Kidney (tissue), 14 donors: ENCODE data around the gene CASKIN2. TPM values are rescaled to one million over a fixed set of nuclear protein-coding genes. Genes with fewer than 3 reads are reported as not detected.

ENCODE experiments used
- DNase-seq, 5 donors: peaks; one replicate each; pipeline ENCODE4 v3.0.0-alpha.2; 2013 to 2020
- FAIRE-seq: peaks from 2 replicates; lab custom pipeline; 2012; peaks lifted over from hg19 to GRCh38; lab: Jason Lieb, UNC
- H3K27ac ChIP-seq, 2 donors: one replicate each; pipeline ENCODE4 v1.7.0; 2013; ENCODE audit warnings: low read depth in 2 of 2, low read length in 2 of 2, inconsistent platforms in 1 of 2
- H3K27me3 ChIP-seq: one replicate; pipeline ENCODE4 v1.7.1; 2013; ENCODE audit warnings: low read length, inconsistent platforms; ENCODE audit not compliant: control insufficient read depth, insufficient read depth
- H3K36me3 ChIP-seq, 3 donors: one replicate each; pipeline versions ENCODE4 v1.7.0 to v1.7.1; 2013; ENCODE audit warnings: low read length in 3 of 3, control low read depth in 1 of 3, inconsistent platforms in 1 of 3; ENCODE audit not compliant: insufficient read depth in 3 of 3, control insufficient read depth in 2 of 3
- H3K4me1 ChIP-seq, 3 donors: one replicate each; pipeline versions ENCODE4 v1.7.0 to v1.7.1; 2013; ENCODE audit warnings: low read length in 3 of 3, inconsistent platforms in 1 of 3, low read depth in 1 of 3; ENCODE audit not compliant: control insufficient read depth in 2 of 3, insufficient read depth in 2 of 3
- H3K4me3 ChIP-seq, 3 donors: one replicate each; pipeline versions ENCODE4 v1.7.0 to v1.8.1; 2013; ENCODE audit warnings: low read length in 3 of 3, control low read depth in 1 of 3, inconsistent platforms in 1 of 3
- H3K9ac ChIP-seq, 3 donors: one replicate each; pipeline versions ENCODE4 v1.7.0 to v1.7.1; 2013; ENCODE audit warnings: low read length in 3 of 3, control low read depth in 1 of 3, inconsistent platforms in 1 of 3
- H3K9me3 ChIP-seq, 3 donors: one replicate each; pipeline versions ENCODE4 v1.7.0 to v1.7.1; 2013; ENCODE audit warnings: low read length in 3 of 3, control low read depth in 1 of 3, inconsistent platforms in 1 of 3; ENCODE audit not compliant: control insufficient read depth in 2 of 3, insufficient read depth in 1 of 3
- intact Hi-C: fragments of 100-400 bp; cut with DNase I; formaldehyde crosslinking; loops from one replicate; pipeline ENCODE4 v1.11.1; 2022
- polyA plus RNA-seq: library from polyadenylated mRNA; stranded (reverse); fragments of 350-450 nt; fragmentation: Illumina TruSeq; extraction: RNeasy Lipid Tissue Mini Kit (QIAGEN cat#74804); gene quantifications from one replicate; pipeline ENCODE4 v1.2.3, GENCODE V29; 2014; ENCODE audit warnings: low read depth, low replicate concordance; ENCODE audit not compliant: insufficient read depth
- total RNA-seq: library from RNA; stranded (reverse); fragmentation: NEBNext Ultra II Directional; extraction: Animal tissue kit (Norgen Biotek cat#: 25700); gene quantifications from one replicate; pipeline ENCODE4 v1.2.1, GENCODE V29; 2021
- TF ChIP-seq, protein P1 (sequence below): IDR thresholded peaks from 3 replicates; pipeline ENCODE4 v1.5.1; 2012; ENCODE audit warnings: mild to moderate bottlenecking, moderate library complexity, borderline replicate concordance; ENCODE audit not compliant: insufficient read depth; ENCODE audit errors: extremely low read depth
- donor health status: control.
- donor health status: control.
- donor health status: control.
- donor health status: control.
- donor health status: control.
- donor health status: DM: yes; HTN: yes; CAD: no.
- donor health status: Normal renal cell carcinoma (clear cell type).

The CASKIN2 gene
- total and polyA plus RNA-seq, 2 donors from 2014 or later, result 25.0 to 98.6 TPM

DNA sequence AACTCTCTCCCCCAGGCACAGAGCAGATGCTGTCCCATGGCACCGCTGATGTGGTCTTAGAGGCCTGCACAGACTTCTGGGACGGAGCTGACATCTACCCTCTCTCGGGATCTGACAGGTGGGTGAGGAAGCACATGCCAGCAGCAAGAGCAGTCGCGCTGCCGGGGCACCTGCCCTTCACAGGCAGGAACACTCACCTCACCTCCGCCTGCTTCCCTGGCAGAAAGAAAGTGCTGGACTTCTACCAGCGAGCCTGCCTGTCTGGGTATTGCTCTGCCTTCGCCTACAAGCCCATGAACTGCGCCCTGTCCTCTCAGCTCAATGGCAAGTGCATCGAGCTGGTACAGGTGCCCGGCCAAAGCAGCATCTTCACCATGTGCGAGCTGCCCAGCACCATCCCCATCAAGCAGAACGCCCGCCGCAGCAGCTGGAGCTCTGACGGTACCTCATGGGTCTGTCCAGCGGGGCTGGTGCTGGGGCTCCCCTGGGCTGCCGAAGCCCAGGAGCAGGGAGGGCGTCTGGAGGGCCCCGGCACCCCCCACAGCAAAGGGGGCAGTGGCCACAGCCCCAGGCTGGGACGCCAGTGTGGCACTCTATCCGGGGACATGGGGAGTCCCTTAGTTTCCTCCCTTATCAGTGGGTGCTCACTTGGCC is 21.7 kb downstream of the CASKIN2 start:
- Histone ChIP-seq H3K27ac (no peak overlapping the region), H3K36me3 (peaks cover 0 to 45% (median 19%) of the 10 kb centered on the region in 3 donors), H3K9ac (no peak overlapping the region), H3K4me1 (peaks cover 0 to 23% (median 10%) of the 10 kb centered on the region in 3 donors), H3K9me3 (no peaks in the 10 kb centered on the region), H3K27me3 (no peaks in the 10 kb centered on the region), H3K4me3 (no peak overlapping the region)
- no peak for FAIRE-seq
- no peak for DNase-seq
- intact Hi-C loops, result no loop called here
- TF ChIP-seq, protein P1, sequence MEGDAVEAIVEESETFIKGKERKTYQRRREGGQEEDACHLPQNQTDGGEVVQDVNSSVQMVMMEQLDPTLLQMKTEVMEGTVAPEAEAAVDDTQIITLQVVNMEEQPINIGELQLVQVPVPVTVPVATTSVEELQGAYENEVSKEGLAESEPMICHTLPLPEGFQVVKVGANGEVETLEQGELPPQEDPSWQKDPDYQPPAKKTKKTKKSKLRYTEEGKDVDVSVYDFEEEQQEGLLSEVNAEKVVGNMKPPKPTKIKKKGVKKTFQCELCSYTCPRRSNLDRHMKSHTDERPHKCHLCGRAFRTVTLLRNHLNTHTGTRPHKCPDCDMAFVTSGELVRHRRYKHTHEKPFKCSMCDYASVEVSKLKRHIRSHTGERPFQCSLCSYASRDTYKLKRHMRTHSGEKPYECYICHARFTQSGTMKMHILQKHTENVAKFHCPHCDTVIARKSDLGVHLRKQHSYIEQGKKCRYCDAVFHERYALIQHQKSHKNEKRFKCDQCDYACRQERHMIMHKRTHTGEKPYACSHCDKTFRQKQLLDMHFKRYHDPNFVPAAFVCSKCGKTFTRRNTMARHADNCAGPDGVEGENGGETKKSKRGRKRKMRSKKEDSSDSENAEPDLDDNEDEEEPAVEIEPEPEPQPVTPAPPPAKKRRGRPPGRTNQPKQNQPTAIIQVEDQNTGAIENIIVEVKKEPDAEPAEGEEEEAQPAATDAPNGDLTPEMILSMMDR, result no peak

DNA sequence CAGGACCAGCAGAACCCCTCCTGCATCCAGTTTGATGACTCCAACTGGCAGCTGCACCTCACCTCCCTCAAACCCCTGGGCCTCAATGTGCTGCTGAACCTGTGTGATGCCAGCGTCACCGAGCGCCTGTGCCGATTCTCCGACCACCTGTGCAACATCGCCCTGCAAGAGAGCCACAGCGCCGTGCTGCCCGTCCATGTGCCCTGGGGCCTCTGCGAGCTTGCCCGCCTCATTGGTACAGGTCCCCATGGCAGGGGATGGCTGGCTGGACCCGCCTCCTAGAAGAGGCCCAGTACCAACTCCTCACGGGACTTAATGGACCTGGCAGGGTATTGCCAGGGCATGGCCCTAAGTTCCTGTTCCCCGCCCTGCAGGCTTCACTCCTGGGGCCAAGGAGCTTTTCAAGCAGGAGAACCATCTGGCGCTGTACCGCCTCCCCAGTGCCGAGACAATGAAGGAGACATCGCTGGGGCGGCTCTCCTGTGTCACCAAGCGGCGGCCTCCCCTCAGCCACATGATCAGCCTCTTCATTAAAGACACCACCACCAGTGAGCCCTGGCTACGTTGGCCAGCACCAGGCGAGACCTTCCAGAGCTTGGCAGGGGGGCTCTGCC is 22.7 kb downstream of the CASKIN2 start:
- no peak for FAIRE-seq
- Histone ChIP-seq H3K27ac (no peak overlapping the region), H3K36me3 (peaks cover 0 to 37% (median 20%) of the 10 kb centered on the region in 3 donors), H3K27me3 (no peaks in the 10 kb centered on the region), H3K4me1 (peaks cover 0 to 23% (median 10%) of the 10 kb centered on the region in 3 donors), H3K4me3 (no peak overlapping the region), H3K9ac (no peak overlapping the region), H3K9me3 (no peaks in the 10 kb centered on the region)
- DNase-seq, result no peak
- TF ChIP-seq, protein P1, result no peak
- intact Hi-C loops, result no loop called here

DNA sequence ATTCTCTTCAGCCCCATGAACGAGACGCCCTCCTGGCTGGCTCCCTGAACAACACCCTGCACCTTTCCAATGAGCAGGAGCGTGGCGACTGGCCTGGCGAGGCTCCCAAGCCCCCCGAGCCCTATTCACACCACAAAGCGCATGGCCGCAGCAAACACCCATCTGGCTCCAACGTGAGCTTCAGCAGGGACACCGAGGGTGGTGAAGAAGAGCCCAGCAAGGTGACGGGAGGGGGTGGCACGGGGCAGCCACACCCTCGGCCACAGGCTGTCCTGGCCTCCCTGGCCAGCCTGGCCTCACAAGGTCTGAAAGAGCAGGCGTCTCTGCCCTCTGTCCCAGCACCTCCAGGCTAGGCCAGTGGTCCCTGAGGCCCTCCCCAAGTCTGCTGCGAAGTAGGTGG is 23.7 kb downstream of the CASKIN2 start:
- peaks cover 0 to 32% (median 10%) of the 10 kb centered on the region in 3 donors for H3K4me1 ChIP-seq
- H3K4me3 ChIP-seq, result no peak overlapping the region
- H3K27me3 ChIP-seq, result no peaks in the 10 kb centered on the region
- DNase-seq (no peak), FAIRE-seq (no peak)
- no peak overlapping the region for H3K9ac ChIP-seq
- H3K9me3 ChIP-seq, result no peaks in the 10 kb centered on the region
- TF ChIP-seq, protein P1, result no peak
- H3K27ac ChIP-seq, result no peak overlapping the region
- intact Hi-C loops, result no loop called here
- H3K36me3 ChIP-seq, result peaks cover 0 to 30% (median 20%) of the 10 kb centered on the region in 3 donors
